Neural cell (in vitro differentiated cells): Measurements from ENCODE around the gene DLGAP4.

ENCODE experiments used
- CTCF ChIP-seq: fragments of 450-650 bp; IDR thresholded peaks from 2 replicates; pipeline ENCODE4 v1.5.1; 2014; ENCODE audit warnings: antibody characterized with exemption, mild to moderate bottlenecking, moderate library complexity; ENCODE audit not compliant: poor library complexity, severe bottlenecking
- EP300 ChIP-seq: fragments of 450-650 bp; conservative IDR thresholded peaks from 2 replicates; pipeline ENCODE4 v1.6.1; 2014; ENCODE audit warnings: antibody characterized with exemption, mild to moderate bottlenecking, moderate library complexity; ENCODE audit not compliant: poor library complexity, severe bottlenecking
- EZH2 ChIP-seq: fragments of 200-600, 300-800 bp; shearing (Covaris generic), sonication (generic); IDR thresholded peaks from 2 replicates; pipeline ENCODE4 v1.6.1; 2014; ENCODE audit warnings: antibody characterized with exemption, low read length, borderline replicate concordance, mild to moderate bottlenecking; ENCODE audit not compliant: insufficient read depth, poor library complexity, severe bottlenecking
- POLR2AphosphoS5 ChIP-seq: IDR thresholded peaks from 2 replicates; pipeline ENCODE4 v1.6.1; 2012
- RAD21 ChIP-seq: fragments of 450-650 bp; conservative IDR thresholded peaks from 2 replicates; pipeline ENCODE4 v1.6.1; 2014; ENCODE audit warnings: antibody characterized with exemption, mild to moderate bottlenecking, moderate library complexity
- SMC3 ChIP-seq: fragments of 450-650 bp; conservative IDR thresholded peaks from 2 replicates; pipeline ENCODE4 v1.6.1; 2014; ENCODE audit warnings: antibody characterized with exemption, mild to moderate bottlenecking, moderate library complexity; ENCODE audit not compliant: poor library complexity
- TAF1 ChIP-seq: IDR thresholded peaks from 2 replicates; pipeline ENCODE4 v1.6.1; 2012; ENCODE audit warnings: low read depth
- TF ChIP-seq, protein P1 (sequence below): IDR thresholded peaks from 2 replicates; pipeline ENCODE4 v1.6.1; 2012; ENCODE audit warnings: borderline replicate concordance

DNA sequence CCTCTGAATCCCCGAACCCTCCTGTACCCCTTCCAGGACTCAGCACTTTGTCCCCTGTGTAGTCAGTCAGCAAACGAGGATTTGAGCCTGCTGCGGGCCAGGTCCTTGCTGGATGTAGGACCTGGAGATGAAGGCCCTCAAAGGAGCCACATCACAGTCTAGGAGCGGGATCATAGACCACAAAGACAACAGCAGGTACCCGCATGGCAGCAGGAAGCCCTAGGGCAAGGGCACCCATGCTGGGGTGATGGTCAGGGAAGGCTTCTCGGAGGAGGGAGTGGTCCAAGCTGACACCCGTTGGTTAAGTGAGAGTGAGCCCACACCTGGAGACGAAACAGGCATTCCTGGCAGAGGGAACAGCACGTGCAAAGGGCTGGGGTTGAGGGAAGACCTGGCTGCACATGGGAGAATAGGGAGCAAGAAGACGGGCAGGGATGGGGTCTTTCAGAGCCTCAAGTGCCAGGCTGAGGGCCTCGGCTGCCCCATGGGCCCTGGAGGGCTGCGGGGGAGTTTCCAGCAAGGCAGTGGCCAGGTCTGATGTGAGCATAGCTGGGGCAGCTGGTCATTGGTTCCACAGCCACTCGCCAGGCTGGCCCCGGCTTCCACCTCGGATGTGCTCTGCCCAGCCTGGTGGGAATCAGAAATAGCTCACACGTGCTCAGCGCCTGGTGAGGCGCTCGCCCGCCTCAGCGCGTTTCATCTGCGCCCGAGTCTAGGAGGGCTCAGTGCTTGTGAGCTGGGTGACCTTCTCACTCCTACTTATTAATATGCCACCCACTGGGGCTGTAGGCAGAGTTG lies 15.0 kb downstream of the DLGAP4 start:
- TF ChIP-seq CTCF, result no peak
- TF ChIP-seq, protein P1, sequence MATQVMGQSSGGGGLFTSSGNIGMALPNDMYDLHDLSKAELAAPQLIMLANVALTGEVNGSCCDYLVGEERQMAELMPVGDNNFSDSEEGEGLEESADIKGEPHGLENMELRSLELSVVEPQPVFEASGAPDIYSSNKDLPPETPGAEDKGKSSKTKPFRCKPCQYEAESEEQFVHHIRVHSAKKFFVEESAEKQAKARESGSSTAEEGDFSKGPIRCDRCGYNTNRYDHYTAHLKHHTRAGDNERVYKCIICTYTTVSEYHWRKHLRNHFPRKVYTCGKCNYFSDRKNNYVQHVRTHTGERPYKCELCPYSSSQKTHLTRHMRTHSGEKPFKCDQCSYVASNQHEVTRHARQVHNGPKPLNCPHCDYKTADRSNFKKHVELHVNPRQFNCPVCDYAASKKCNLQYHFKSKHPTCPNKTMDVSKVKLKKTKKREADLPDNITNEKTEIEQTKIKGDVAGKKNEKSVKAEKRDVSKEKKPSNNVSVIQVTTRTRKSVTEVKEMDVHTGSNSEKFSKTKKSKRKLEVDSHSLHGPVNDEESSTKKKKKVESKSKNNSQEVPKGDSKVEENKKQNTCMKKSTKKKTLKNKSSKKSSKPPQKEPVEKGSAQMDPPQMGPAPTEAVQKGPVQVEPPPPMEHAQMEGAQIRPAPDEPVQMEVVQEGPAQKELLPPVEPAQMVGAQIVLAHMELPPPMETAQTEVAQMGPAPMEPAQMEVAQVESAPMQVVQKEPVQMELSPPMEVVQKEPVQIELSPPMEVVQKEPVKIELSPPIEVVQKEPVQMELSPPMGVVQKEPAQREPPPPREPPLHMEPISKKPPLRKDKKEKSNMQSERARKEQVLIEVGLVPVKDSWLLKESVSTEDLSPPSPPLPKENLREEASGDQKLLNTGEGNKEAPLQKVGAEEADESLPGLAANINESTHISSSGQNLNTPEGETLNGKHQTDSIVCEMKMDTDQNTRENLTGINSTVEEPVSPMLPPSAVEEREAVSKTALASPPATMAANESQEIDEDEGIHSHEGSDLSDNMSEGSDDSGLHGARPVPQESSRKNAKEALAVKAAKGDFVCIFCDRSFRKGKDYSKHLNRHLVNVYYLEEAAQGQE, result no peak
- no peak for TF ChIP-seq EZH2
- TF ChIP-seq TAF1, result no peak
- TF ChIP-seq POLR2AphosphoS5, result no peak
- no peak for TF ChIP-seq EP300
- TF ChIP-seq RAD21, result no peak
- no peak for TF ChIP-seq SMC3
